Neural crest cell (in vitro differentiated cells): Measurements from ENCODE around the gene NKX2-1. TPM values are rescaled to one million over a fixed set of nuclear protein-coding genes. Genes with fewer than 3 reads are reported as not detected.

Experiments used
- DNase-seq: peaks from one replicate; pipeline ENCODE4 v3.0.0; 2021; ENCODE audit warnings: low read depth, mixed read lengths, low spot score
- H3K27ac Mint-ChIP-seq: one replicate; pipeline ENCODE4 v1.8.0; 2021; ENCODE audit warnings: mild to moderate bottlenecking, mixed read lengths; ENCODE audit not compliant: unreplicated experiment
- H3K27me3 Mint-ChIP-seq: 2 replicates; pipeline ENCODE4 v1.8.0; 2021; ENCODE audit warnings: low read depth, mild to moderate bottlenecking, mixed read lengths
- H3K36me3 Mint-ChIP-seq: 2 replicates; pipeline ENCODE4 v1.8.0; 2021; ENCODE audit warnings: low read depth, mild to moderate bottlenecking, mixed read lengths
- H3K4me1 Mint-ChIP-seq: 2 replicates; pipeline ENCODE4 v1.8.0; 2021; ENCODE audit warnings: mixed read lengths
- H3K4me3 Mint-ChIP-seq: one replicate; pipeline ENCODE4 v1.8.0; 2021; ENCODE audit warnings: mild to moderate bottlenecking, mixed read lengths
- H3K9me3 Mint-ChIP-seq: 2 replicates; pipeline ENCODE4 v1.8.0; 2021; ENCODE audit warnings: mixed read lengths
- total RNA-seq: library from RNA; stranded (reverse); gene quantifications from 2 replicates; pipeline ENCODE4 v1.2.1, GENCODE V29; 2021
- TF ChIP-seq, protein P1 (sequence below): fragments of 200-600 bp; sonication (generic); conservative IDR thresholded peaks from 2 replicates; pipeline ENCODE4 v1.5.0; 2021; ENCODE audit warnings: antibody characterized with exemption, mild to moderate bottlenecking

NKX2-1 gene
- total RNA-seq, 1 donor from 2014 or later: not detected

DNA sequence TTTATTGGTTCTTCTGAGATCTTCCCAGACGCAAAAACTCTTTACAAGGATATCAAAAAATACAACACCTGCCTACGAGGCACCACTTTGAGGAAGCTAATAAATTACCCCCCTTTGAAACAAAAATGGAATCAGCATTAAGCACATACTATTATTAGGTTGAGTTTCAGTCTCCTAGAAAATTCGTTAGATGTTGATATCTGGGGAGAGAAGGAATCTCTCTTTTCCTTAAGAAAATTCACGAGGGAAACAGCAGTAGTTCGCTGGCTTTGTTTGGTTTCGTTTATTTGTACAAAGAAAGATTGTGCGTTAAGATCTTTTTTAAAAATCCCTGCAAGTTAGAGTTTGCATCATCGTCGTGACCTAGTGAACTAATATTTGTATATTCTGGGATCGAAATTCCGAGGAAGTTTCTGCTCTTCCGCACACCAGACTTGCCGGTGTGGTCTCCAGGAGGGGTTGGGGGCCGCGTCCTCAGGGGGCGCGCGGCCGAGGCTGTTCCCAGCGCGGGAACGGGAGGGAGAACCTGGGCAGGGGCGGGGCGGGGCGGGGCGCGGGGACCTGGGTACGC lies 12.1 kb downstream of the NKX2-1 start:
- Mint-ChIP-seq H3K27me3 (peaks cover 92% of the 10 kb centered on the region), H3K4me3 (no peak overlapping the region), H3K4me1 (no peaks in the 10 kb centered on the region), H3K27ac (no peak overlapping the region), H3K9me3 (no peaks in the 10 kb centered on the region), H3K36me3 (no peaks in the 10 kb centered on the region)
- DNase-seq: no peak
- TF ChIP-seq, protein P1, sequence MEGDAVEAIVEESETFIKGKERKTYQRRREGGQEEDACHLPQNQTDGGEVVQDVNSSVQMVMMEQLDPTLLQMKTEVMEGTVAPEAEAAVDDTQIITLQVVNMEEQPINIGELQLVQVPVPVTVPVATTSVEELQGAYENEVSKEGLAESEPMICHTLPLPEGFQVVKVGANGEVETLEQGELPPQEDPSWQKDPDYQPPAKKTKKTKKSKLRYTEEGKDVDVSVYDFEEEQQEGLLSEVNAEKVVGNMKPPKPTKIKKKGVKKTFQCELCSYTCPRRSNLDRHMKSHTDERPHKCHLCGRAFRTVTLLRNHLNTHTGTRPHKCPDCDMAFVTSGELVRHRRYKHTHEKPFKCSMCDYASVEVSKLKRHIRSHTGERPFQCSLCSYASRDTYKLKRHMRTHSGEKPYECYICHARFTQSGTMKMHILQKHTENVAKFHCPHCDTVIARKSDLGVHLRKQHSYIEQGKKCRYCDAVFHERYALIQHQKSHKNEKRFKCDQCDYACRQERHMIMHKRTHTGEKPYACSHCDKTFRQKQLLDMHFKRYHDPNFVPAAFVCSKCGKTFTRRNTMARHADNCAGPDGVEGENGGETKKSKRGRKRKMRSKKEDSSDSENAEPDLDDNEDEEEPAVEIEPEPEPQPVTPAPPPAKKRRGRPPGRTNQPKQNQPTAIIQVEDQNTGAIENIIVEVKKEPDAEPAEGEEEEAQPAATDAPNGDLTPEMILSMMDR: no peak

- DNase-seq: no peak
These were observed 13.1 kb downstream of the NKX2-1 start for GRCh38 chr14:36506732-36507614.

DNA sequence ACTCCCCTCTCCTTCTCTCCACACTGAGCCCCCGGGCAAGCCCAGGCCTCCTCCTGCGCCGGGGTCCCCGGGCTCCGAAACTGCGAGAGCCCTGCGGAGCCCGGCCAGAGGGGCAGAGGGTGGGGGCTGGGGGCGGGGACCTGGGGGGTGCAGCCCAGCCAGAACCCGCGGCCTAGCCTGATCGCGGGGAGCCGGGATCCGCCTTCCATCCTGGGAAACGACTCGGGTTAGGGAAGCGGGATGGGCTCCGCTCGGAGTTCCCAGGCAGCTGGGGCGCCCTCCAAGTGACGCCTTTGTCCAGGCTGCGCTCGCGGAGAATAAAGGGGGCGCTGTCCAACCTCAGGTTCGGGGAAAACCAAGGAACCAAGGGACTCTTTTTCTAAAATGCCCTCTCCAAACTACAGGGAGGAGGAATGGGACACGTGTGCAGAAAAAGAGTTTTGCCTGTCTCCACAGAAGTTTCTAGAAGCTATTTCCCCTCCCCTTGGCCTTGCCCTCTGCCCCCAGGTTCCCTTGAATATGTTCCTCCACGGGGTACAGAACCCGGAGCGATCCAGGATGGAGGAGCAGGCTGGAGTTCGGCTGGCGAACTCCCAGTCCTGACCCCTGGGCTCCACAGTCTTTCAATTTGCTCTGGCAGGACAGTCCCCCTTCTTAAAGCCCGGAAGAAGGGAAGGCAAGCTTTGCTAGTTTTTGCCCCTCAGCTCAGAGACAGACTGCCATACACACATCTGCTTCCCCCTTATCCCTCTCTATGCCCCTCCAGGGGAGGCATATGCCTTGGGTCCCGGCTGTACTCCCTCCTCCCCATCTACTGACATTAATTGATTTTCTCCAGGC lies 13.9 kb downstream of the NKX2-1 start:
- peak; percentile 9 for DNase-seq
- peaks cover 96% of the 10 kb centered on the region for H3K27me3 Mint-ChIP-seq
- no peaks in the 10 kb centered on the region for H3K9me3 Mint-ChIP-seq
- no peak overlapping the region for H3K27ac Mint-ChIP-seq
- H3K4me3 Mint-ChIP-seq: peak overlapping the region; percentile 2
- H3K36me3 Mint-ChIP-seq: no peaks in the 10 kb centered on the region
- no peaks in the 10 kb centered on the region for H3K4me1 Mint-ChIP-seq
- TF ChIP-seq, protein P1: no peak

More at GRCh38 chr14:36506732-36507614, 13.1 kb downstream of the NKX2-1 start:
- no peaks in the 10 kb centered on the region for H3K36me3 Mint-ChIP-seq
- H3K9me3 Mint-ChIP-seq: no peaks in the 10 kb centered on the region
- peaks cover 92% of the 10 kb centered on the region for H3K27me3 Mint-ChIP-seq
- TF ChIP-seq, protein P1: no peak
- H3K27ac Mint-ChIP-seq: no peak overlapping the region
- no peaks in the 10 kb centered on the region for H3K4me1 Mint-ChIP-seq
- H3K4me3 Mint-ChIP-seq: peak overlapping the region; percentile 2

- Mint-ChIP-seq H3K4me1 (no peaks in the 10 kb centered on the region), H3K9me3 (no peaks in the 10 kb centered on the region), H3K4me3 (no peak overlapping the region), H3K27ac (no peak overlapping the region), H3K27me3 (peaks cover 96% of the 10 kb centered on the region), H3K36me3 (no peaks in the 10 kb centered on the region)
- no peak for DNase-seq
- TF ChIP-seq, protein P1: no peak
These were observed 14.7 kb downstream of the NKX2-1 start for GRCh38 chr14:36505181-36505815.

- H3K27me3 Mint-ChIP-seq: peaks cover 96% of the 10 kb centered on the region
- no peak overlapping the region for H3K4me3 Mint-ChIP-seq
- no peak for DNase-seq
- no peak overlapping the region for H3K27ac Mint-ChIP-seq
- TF ChIP-seq, protein P1: no peak
- no peaks in the 10 kb centered on the region for H3K4me1 Mint-ChIP-seq
- no peaks in the 10 kb centered on the region for H3K36me3 Mint-ChIP-seq
- H3K9me3 Mint-ChIP-seq: no peaks in the 10 kb centered on the region
These were observed 15.3 kb downstream of the NKX2-1 start for GRCh38 chr14:36504771-36505175.
